HG03135 (cell line): ENCODE results near the gene TINAG.

Experiments
- ATAC-seq: cut with Tn5 transposase; IDR thresholded peaks from one replicate; pipeline ENCODE4 v1.9.1; 2021; ENCODE audit warnings: mild to moderate bottlenecking, moderate library complexity; ENCODE audit not compliant: unreplicated experiment

Gene TINAG

DNA sequence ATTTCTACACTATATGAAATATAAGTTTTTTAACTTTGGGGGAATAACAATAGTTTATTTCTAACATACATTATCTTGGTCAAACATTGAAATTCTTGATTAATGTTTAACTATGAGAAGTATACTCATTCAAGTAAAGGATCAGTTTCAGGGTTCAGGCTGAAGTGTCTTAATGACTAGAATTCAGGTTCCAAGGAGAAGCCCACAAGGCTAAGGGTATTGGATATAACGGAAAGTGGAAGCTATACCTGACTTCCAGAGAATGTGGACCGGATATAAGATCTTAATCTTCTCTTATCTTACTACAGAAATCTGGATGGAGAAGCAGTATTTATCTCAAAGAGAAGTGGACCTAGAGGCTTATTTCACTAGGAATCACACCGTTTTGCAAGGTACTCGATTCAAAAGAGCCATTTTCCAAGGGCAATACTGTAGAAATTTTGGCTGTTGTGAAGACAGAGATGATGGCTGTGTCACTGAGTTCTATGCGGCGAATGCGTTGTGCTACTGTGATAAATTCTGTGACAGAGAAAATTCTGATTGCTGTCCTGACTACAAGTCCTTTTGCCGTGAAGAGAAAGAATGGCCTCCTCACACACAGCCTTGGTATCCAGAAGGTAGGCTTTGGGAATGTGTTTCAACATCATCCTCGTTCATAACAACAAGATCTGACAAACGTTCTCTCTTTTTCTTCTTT, at the start of gene TINAG:
TSS of gene TINAG (plus strand) at position 153 of the 697 bp plus-strand sequence. CDS start at position 263, 110 bp downstream.
- ATAC-seq: peak; percentile 46

DNA sequence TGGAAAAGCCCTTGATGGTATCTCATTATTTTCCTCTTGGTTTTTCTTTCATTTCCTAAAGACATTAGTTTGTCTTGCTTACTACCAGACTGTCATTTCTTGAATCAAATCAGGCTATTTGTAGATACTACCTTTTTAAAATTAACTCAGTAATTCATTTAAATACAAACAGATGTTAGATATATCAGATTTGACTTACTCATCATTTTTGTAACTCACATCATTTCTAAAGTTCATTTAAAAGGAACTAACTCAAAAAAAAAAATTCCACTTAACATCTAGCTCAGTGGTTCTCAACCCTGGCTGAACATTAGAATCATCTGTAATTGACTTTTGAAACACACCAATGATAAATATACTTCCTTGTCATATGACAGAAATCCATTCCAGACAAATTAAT, 48.2 kb upstream of the TINAG start:
- no peak for ATAC-seq

DNA sequence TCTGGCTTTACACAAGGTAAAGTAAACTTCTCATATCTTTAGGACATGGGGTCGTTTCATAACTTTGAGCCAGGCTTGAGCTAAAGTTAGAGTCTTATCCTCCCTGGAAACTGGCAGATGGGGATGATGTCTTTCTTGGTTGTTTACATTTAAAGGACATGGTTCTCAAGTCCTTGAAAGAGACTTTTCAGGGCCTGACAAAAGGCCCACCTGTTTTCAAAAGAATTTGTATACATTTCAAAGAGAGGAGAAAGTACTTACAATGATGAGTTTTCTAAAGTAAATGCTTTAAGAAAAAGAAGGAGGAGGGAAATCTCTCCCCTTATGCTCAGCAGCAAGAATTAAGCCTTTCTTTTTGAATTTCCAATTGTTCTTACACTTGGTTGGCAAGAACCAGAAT, 45.7 kb upstream of the TINAG start:
- no peak for ATAC-seq

- ATAC-seq: no peak
Measured at GRCh38 chr6:54262971-54263370, 45.3 kb upstream of the TINAG start.

DNA sequence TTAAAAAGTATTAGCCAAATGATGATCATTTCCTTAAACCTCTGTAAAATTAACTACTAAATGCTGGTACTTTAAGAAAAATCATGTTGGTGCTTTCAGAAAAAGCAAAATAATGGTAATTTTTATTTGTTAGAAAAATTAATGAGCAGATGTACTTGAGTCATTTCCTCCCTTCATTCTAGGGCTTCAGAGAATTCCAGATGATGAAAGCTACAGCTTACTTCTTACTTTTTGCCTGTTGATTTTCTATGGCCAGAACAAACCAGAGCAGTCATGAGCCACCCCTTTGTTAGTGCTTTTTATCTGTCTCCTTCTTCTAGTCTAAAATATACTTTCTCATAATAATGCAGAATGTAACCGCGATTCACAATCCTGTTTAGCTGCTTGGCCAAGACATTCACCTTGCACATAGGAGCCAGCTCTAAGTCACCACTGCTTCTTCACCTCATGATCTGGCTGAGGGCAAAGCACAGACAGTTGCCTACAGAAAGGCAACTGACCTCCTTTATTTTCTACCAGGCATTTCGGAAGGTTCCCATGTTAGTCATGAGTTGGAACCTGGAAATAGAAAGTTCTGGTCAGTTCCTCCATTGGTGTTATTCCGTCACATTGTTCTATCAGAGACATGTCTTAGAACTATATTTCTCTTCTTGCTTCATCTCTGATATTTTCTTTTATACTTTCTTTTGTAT, 43.5 kb upstream of the TINAG start:
- no peak for ATAC-seq

- ATAC-seq: no peak
Measured at GRCh38 chr6:54266400-54266923, 41.8 kb upstream of the TINAG start.

- ATAC-seq: no peak
Measured at GRCh38 chr6:54267798-54268197, 40.4 kb upstream of the TINAG start.

GRCh38 chr6:54273214-54273820, 34.9 kb upstream of the TINAG start:
- ATAC-seq: no peak

DNA sequence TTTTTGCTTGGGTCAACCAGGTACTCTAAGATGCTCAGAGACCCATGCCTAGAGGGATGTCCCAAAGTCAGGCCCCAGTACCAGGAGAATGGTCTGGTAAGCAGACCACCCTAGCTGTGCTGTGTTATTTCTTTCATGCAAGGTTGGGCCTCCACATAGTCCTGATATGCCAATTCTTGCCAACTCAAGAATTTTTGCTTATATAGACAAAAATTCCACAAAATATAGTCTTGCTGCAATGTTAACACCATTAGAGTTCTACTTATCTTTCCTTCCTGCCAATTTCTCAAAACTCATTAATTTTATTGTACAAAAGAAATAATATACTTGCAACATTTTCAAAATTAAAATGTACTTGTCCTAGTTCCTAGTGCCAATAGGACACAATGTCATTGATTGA, 33.9 kb upstream of the TINAG start:
- no peak for ATAC-seq

DNA sequence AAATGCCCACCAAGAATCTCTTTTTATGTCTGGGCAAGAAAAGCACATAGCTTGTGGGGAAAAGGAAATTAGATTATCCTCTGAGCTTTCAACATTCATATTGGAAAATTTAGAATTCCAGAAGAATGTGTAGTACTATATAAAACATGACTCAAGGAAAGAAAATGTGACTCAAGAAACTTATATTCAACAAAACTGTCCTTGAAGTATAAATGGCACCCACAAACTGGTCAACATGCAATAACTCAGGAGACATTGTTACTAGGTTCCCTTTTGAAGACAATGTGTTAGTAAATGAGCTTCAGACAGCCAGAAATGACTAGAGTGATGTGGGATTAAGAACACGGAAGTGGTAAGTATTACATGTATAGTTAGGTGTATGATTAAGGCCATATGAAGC, 26.1 kb upstream of the TINAG start:
- ATAC-seq: no peak

GRCh38 chr6:54284161-54284860, 23.9 kb upstream of the TINAG start:
- no peak for ATAC-seq

- ATAC-seq: no peak
Measured at GRCh38 chr6:54285595-54285994, 22.6 kb upstream of the TINAG start.

- ATAC-seq: no peak
Measured at GRCh38 chr6:54286141-54286540, 22.1 kb upstream of the TINAG start.

GRCh38 chr6:54288474-54288873, 19.8 kb upstream of the TINAG start:
- ATAC-seq: no peak

DNA sequence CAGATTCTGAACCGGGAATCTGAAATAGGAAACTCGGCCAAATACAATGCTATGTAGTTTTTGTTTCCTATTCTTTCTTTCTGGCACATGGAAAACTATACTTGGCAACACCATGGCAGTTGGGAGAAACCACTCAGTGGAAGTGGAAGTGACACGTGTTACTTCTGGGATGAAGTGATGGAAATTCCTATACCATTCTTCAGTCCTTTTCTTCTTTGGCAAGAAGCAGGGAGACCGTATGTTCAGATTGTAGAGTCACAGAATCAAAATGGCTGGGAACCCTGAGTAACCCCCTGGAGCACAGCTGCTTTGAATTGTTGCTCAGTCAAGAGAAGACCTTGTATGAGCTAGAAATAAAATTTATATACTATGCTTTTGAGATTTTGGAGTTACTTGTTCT, 18.8 kb upstream of the TINAG start:
- no peak for ATAC-seq

GRCh38 chr6:54291146-54291545, 17.1 kb upstream of the TINAG start:
- peak; percentile 71 for ATAC-seq

DNA sequence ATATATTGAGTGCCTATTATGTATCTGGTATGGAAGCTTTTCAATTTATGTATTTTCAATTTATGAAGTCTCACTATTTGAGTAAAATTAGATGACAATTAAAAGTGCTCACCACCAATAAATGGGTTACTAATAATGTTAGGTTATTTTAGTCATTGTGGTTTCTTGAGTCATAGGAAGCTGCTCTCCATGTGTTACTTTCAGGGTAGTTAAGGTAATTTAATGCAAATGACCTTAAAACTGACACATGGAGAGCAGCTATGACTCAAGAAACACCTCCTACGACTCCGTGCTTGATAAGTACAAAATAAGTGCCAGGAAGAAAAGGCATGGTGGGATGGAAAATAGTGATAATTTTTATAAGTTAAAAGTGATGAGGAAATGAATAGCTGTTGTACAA, 16.5 kb upstream of the TINAG start:
- ATAC-seq: peak; percentile 95

- no peak for ATAC-seq
Measured at GRCh38 chr6:54294965-54295532, 13.2 kb upstream of the TINAG start.

- no peak for ATAC-seq
Measured at GRCh38 chr6:54299542-54300269, 8.5 kb upstream of the TINAG start.

DNA sequence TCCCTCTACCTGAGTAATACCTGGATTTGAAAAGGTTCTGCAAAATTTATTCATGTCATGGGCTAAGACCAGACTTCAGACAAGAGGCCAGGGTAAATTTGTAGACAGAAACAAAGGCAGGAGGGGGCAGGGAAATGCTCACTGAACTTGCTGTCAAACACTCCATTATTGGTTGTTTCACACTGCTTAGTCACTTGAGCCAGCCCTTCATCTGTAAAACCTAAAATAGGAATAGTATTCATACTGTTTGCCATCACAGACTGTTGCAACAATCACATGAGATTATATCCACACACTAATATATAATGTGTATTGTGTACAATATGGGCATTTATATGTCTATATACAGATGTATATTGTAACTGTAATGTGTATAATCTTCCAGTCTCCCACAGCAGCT, 6.5 kb upstream of the TINAG start:
- ATAC-seq: no peak
